OCI-LY1 (cell line): ENCODE results near the gene ARHGEF37.

Source experiments
- H2AFZ ChIP-seq: fragments of 200-600 bp; sonication (generic), shearing (Covaris generic); 2 replicates; pipeline ENCODE4 v1.6.0; 2014; ENCODE audit warnings: antibody characterized with exemption, mild to moderate bottlenecking, low read length
- H3F3A ChIP-seq: fragments of 200-600 bp; sonication (generic), shearing (Covaris generic); 2 replicates; pipeline ENCODE4 v1.6.0; 2014; ENCODE audit warnings: mild to moderate bottlenecking, antibody characterized with exemption, low read length, moderate library complexity; ENCODE audit not compliant: insufficient read depth
- H3K27ac ChIP-seq: fragments of 200-600 bp; sonication (generic); 2 replicates; pipeline ENCODE4 v1.5.1; 2014; ENCODE audit warnings: low read length, mixed run types, mild to moderate bottlenecking, low read depth; ENCODE audit not compliant: poor library complexity, severe bottlenecking
- H3K27me3 ChIP-seq: fragments of 200-600 bp; sonication (generic); 2 replicates; pipeline ENCODE4 v1.6.0; 2014; ENCODE audit warnings: antibody characterized with exemption, mild to moderate bottlenecking, low read length, moderate library complexity; ENCODE audit not compliant: insufficient read depth
- H3K36me3 ChIP-seq: fragments of 200-600 bp; sonication (generic); 2 replicates; pipeline ENCODE4 v1.6.1; 2014; ENCODE audit warnings: mild to moderate bottlenecking, antibody characterized with exemption, low read length, moderate library complexity, mixed read lengths; ENCODE audit not compliant: insufficient read depth
- H3K4me1 ChIP-seq: fragments of 200-600 bp; sonication (generic); 2 replicates; pipeline ENCODE4 v1.5.1; 2014; ENCODE audit warnings: mild to moderate bottlenecking, low read length, moderate library complexity; ENCODE audit not compliant: insufficient read depth, severe bottlenecking
- H3K4me2 ChIP-seq: fragments of 200-600 bp; sonication (generic), shearing (Covaris generic); 2 replicates; pipeline ENCODE4 v1.6.1; 2014; ENCODE audit warnings: low read length
- H3K4me3 ChIP-seq: fragments of 200-600 bp; sonication (generic); 2 replicates; pipeline ENCODE4 v1.5.1; 2014; ENCODE audit warnings: low read length, low read depth, mild to moderate bottlenecking, mixed read lengths; ENCODE audit not compliant: poor library complexity, severe bottlenecking
- H3K79me2 ChIP-seq: fragments of 200-600 bp; shearing (Covaris generic); 2 replicates; pipeline ENCODE4 v1.6.1; 2016; ENCODE audit warnings: mixed run types, low read length, mixed read lengths; ENCODE audit not compliant: insufficient read depth
- H3K9ac ChIP-seq: fragments of 200-600 bp; sonication (generic), shearing (Covaris generic); 2 replicates; pipeline ENCODE4 v1.6.1; 2014; ENCODE audit warnings: mild to moderate bottlenecking, low read length, mixed read lengths
- H3K9me2 ChIP-seq: fragments of 200-600 bp; sonication (generic), shearing (Covaris generic); 2 replicates; pipeline ENCODE4 v1.6.1; 2014; ENCODE audit warnings: low read depth, mild to moderate bottlenecking, low read length, mixed read lengths
- H3K9me3 ChIP-seq: fragments of 200-600 bp; shearing (Covaris generic); 2 replicates; pipeline ENCODE4 v1.6.1; 2014; ENCODE audit warnings: low read length, mixed read lengths
- H4K20me1 ChIP-seq: fragments of 200-600 bp; sonication (generic), shearing (Covaris generic); 2 replicates; pipeline ENCODE4 v1.6.0; 2016; ENCODE audit warnings: mild to moderate bottlenecking, low read length; ENCODE audit not compliant: insufficient read depth
- EZH2 ChIP-seq: fragments of 200-600 bp; sonication (generic), shearing (Covaris generic); IDR thresholded peaks from 2 replicates; pipeline ENCODE4 v1.8.0; 2017; ENCODE audit warnings: borderline replicate concordance, mixed run types, mild to moderate bottlenecking, antibody characterized with exemption, low read length, moderate library complexity, mixed read lengths
- TF ChIP-seq, protein P1 (sequence below): fragments of 200-600 bp; sonication (generic), shearing (Covaris generic); IDR thresholded peaks from 2 replicates; pipeline ENCODE4 v1.5.1; 2017; ENCODE audit warnings: mild to moderate bottlenecking, antibody characterized with exemption, low read length, moderate library complexity, mixed read lengths

The ARHGEF37 gene

DNA sequence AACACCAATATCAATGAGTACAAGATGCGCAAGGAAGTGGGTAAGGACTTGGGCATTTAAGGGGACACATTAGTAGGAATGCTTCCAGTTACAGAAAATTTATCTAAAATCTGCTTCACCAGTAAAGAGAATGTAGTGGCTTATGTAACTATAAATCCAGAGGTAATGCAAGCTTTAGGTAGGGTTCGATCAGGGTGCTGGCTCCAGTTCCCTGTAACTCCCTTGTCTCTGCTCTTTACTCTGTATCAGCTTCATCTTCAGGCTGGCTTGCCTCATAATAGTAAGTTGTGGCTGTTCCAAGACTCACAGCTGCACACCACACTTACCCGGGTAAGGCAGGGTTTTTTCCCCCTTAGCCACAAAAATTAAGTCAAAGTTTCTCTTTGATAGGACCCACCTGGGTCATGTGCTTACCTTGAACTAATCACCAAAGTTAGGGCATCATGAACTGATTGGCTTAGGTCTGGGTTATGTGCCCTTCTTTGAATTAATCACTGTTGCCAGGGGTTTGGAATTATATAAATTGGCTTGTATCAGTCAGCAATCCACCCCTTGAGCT lies 35.5 kb downstream of the ARHGEF37 start:
- no peaks in the 10 kb centered on the region for H3K36me3 ChIP-seq
- H3K79me2 ChIP-seq: no peaks in the 10 kb centered on the region
- peaks cover 12% of the 10 kb centered on the region for H3K4me1 ChIP-seq
- H3K9me2 ChIP-seq: no peaks in the 10 kb centered on the region
- H3F3A ChIP-seq: no peaks in the 10 kb centered on the region
- H3K9ac ChIP-seq: no peak overlapping the region
- no peaks in the 10 kb centered on the region for H4K20me1 ChIP-seq
- no peaks in the 10 kb centered on the region for H3K27me3 ChIP-seq
- H3K27ac ChIP-seq: no peak overlapping the region
- H3K9me3 ChIP-seq: no peaks in the 10 kb centered on the region
- TF ChIP-seq, protein P1, sequence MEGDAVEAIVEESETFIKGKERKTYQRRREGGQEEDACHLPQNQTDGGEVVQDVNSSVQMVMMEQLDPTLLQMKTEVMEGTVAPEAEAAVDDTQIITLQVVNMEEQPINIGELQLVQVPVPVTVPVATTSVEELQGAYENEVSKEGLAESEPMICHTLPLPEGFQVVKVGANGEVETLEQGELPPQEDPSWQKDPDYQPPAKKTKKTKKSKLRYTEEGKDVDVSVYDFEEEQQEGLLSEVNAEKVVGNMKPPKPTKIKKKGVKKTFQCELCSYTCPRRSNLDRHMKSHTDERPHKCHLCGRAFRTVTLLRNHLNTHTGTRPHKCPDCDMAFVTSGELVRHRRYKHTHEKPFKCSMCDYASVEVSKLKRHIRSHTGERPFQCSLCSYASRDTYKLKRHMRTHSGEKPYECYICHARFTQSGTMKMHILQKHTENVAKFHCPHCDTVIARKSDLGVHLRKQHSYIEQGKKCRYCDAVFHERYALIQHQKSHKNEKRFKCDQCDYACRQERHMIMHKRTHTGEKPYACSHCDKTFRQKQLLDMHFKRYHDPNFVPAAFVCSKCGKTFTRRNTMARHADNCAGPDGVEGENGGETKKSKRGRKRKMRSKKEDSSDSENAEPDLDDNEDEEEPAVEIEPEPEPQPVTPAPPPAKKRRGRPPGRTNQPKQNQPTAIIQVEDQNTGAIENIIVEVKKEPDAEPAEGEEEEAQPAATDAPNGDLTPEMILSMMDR: no peak
- TF ChIP-seq EZH2: no peak
- no peak overlapping the region for H3K4me2 ChIP-seq
- H3K4me3 ChIP-seq: no peak overlapping the region
- H2AFZ ChIP-seq: no peak overlapping the region

DNA sequence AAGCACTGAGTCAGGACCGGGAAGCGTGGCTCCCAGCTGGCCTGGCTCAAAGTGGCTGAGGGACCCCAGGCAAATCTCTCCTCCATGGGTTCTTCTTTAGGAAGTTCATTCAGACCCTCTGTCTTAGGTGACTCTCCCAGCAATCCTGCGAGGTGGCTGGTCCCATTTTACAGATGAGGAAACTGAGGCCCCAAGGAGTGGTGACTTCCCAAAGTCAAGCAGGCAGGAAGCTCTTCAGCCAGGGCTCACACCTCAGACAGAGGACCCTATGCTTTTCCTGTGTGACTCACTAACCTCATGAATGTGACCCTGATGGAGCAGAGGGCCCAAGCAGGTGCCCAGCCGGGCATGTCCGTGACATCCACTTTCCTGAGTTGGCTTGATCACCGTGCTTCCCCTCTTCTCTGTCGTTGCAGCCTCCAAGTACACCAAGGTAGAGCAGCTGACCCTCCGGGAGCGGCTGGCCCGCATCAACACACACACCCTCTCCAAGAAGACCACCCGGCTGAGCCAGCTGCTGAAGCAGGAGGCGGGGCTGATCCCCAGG lies 36.5 kb downstream of the ARHGEF37 start:
- H3K4me1 ChIP-seq: peaks cover 12% of the 10 kb centered on the region
- no peak overlapping the region for H2AFZ ChIP-seq
- H3K79me2 ChIP-seq: no peaks in the 10 kb centered on the region
- no peaks in the 10 kb centered on the region for H3K36me3 ChIP-seq
- H3K4me2 ChIP-seq: peak overlapping the region; percentile 28; the same call in 1 of the 2 replicates
- no peak overlapping the region for H3K27ac ChIP-seq
- TF ChIP-seq EZH2: no peak
- TF ChIP-seq, protein P1: no peak
- no peak overlapping the region for H3K9ac ChIP-seq
- no peak overlapping the region for H3K4me3 ChIP-seq
- no peaks in the 10 kb centered on the region for H3F3A ChIP-seq
- H4K20me1 ChIP-seq: no peaks in the 10 kb centered on the region
- H3K27me3 ChIP-seq: no peaks in the 10 kb centered on the region
- H3K9me2 ChIP-seq: no peaks in the 10 kb centered on the region
- no peaks in the 10 kb centered on the region for H3K9me3 ChIP-seq

DNA sequence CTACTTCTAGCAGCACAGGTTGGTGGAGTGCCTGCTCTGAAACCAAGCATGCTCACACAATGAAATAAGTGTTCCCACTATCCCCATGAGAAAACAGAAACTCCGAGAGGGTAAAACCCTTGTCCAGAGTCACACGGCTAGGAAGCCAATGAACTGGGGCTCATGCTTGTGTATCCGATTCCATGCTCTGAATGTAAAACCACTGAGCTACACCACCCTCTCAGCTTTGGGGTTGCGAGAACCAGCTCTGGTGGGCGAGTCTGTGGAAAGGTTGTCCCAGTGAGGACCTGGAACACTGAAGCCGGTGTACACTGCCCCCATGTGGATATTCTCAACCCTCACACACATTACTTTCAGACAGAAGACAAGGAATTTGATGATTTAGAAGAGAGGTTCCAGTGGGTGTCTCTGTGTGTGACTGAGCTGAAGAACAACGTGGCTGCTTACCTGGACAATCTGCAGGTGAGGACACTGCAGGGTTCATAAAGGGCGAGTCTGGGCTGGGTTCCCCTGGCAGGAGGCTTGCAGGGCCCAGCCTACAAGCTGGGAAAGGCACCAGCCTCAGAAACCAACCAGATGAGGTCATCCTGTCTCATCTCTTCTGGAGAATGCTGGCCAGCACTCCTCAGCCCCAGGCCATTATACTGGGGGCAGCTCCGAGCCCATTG lies 37.4 kb downstream of the ARHGEF37 start:
- Histone ChIP-seq H3K4me2 (peak overlapping the region; percentile 28; the same call in 1 of the 2 replicates), H3K4me3 (no peak overlapping the region), H3K27ac (no peak overlapping the region), H3K9me2 (no peaks in the 10 kb centered on the region), H3K36me3 (no peaks in the 10 kb centered on the region), H3K4me1 (peaks cover 12% of the 10 kb centered on the region), H3K9me3 (no peaks in the 10 kb centered on the region), H4K20me1 (no peaks in the 10 kb centered on the region), H3K27me3 (no peaks in the 10 kb centered on the region), H3K79me2 (no peaks in the 10 kb centered on the region), H3F3A (no peaks in the 10 kb centered on the region), H3K9ac (no peak overlapping the region), H2AFZ (no peak overlapping the region)
- no peak for TF ChIP-seq EZH2
- TF ChIP-seq, protein P1: peak; percentile 84
